ENCODE measurements around the gene PTPRT.

PTPRT gene

DNA sequence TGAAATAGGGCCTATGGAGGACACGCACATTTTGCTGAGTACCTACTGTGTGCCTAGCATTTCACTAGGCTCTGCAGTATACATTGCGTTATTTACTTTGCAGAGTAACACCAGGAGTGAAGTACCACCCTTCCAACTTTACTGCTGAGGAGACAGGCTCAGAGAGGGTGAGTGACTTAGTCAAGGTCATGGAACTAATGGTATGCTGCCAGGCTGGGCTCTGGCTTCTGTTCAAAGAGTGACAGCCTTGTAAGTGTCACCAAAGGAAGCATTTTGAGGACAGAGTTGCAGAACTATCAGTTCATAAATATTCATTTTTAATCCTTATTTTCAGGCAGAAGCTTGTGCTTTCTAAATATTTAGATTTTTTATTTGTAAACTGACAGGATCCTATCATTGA is 816.7 kb downstream of the PTPRT start:
- TF ChIP-seq CREB1 (IDR thresholded peaks at IDR 0.05; ENCODE audit: low read depth) = no peak
- TF ChIP-seq, protein P1, sequence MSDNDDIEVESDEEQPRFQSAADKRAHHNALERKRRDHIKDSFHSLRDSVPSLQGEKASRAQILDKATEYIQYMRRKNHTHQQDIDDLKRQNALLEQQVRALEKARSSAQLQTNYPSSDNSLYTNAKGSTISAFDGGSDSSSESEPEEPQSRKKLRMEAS (IDR thresholded peaks at IDR 0.05) = no peak
- no peak for TF ChIP-seq EP300 (IDR thresholded peaks at IDR 0.05; ENCODE audit: borderline replicate concordance)
- TF ChIP-seq, protein P2, sequence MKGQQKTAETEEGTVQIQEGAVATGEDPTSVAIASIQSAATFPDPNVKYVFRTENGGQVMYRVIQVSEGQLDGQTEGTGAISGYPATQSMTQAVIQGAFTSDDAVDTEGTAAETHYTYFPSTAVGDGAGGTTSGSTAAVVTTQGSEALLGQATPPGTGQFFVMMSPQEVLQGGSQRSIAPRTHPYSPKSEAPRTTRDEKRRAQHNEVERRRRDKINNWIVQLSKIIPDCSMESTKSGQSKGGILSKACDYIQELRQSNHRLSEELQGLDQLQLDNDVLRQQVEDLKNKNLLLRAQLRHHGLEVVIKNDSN (IDR thresholded peaks at IDR 0.05) = no peak
- TF ChIP-seq ZBTB7A (IDR thresholded peaks at IDR 0.05; ENCODE audit: low read depth) = no peak
- TF ChIP-seq RAD21 (IDR thresholded peaks at IDR 0.05; ENCODE audit: low read depth) = no peak
- no peak for TF ChIP-seq NFIC (IDR thresholded peaks at IDR 0.05)
- TF ChIP-seq TCF12 (IDR thresholded peaks at IDR 0.05; ENCODE audit: low read depth) = no peak
- no peak for TF ChIP-seq EGR1 (IDR thresholded peaks at IDR 0.05)
- TF ChIP-seq TEAD4 (IDR thresholded peaks at IDR 0.05) = no peak
- TF ChIP-seq FOXM1 (IDR thresholded peaks at IDR 0.05; ENCODE audit: borderline replicate concordance, low read depth) = no peak
- TF ChIP-seq, protein P3, sequence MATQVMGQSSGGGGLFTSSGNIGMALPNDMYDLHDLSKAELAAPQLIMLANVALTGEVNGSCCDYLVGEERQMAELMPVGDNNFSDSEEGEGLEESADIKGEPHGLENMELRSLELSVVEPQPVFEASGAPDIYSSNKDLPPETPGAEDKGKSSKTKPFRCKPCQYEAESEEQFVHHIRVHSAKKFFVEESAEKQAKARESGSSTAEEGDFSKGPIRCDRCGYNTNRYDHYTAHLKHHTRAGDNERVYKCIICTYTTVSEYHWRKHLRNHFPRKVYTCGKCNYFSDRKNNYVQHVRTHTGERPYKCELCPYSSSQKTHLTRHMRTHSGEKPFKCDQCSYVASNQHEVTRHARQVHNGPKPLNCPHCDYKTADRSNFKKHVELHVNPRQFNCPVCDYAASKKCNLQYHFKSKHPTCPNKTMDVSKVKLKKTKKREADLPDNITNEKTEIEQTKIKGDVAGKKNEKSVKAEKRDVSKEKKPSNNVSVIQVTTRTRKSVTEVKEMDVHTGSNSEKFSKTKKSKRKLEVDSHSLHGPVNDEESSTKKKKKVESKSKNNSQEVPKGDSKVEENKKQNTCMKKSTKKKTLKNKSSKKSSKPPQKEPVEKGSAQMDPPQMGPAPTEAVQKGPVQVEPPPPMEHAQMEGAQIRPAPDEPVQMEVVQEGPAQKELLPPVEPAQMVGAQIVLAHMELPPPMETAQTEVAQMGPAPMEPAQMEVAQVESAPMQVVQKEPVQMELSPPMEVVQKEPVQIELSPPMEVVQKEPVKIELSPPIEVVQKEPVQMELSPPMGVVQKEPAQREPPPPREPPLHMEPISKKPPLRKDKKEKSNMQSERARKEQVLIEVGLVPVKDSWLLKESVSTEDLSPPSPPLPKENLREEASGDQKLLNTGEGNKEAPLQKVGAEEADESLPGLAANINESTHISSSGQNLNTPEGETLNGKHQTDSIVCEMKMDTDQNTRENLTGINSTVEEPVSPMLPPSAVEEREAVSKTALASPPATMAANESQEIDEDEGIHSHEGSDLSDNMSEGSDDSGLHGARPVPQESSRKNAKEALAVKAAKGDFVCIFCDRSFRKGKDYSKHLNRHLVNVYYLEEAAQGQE (IDR thresholded peaks at IDR 0.05; ENCODE audit: low read depth) = no peak
- TF ChIP-seq CEBPB (IDR thresholded peaks at IDR 0.05) = no peak

DNA sequence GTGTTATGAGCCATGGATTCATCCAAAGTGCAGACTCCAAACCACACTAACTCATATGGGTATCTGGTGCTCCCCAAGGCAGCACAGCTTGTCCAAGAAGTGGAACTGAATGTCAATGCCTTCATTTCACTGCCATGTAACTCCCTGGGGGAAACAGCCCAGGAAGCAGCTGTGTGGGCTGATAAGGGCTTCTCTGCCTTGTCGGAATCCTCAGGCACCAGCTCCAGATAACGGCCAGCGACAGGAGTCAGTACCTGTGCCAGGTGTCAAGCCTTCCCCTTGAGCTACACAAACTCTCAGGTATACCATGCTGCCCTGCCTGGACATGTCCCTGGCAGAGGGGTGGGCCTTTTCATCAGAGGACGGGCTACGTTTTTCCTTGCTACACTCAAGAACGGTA is 819.6 kb downstream of the PTPRT start:
- TF ChIP-seq ZBTB7A (IDR thresholded peaks at IDR 0.05; ENCODE audit: low read depth) (no peak), TAF1 (IDR thresholded peaks at IDR 0.05; ENCODE audit: low read depth) (no peak), CREB1 (IDR thresholded peaks at IDR 0.05; ENCODE audit: low read depth) (no peak)

DNA sequence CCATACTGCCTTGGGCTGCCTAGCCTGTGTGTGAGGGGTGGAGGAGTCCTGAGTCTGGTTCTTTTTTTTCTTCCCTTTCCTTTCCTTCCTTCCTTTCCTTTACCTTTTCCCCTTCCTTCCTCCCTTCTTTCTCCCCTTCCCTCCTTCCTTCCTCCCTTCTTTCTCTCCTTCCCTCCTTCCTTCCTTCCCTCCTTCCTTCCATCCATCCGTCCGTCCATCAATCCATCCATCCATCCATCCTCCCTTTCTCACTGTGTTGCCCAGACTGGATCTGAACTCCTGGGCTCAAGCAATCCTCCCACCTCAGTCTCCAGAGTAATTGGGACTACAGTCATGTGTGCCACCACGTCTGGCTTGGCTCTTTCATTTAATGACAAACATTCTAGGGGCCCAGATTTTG is 820.8 kb downstream of the PTPRT start:
- TF ChIP-seq RAD21 (IDR thresholded peaks at IDR 0.05; ENCODE audit: low read depth) = no peak
- TF ChIP-seq, protein P2 (IDR thresholded peaks at IDR 0.05) = no peak
- no peak for TF ChIP-seq FOXM1 (IDR thresholded peaks at IDR 0.05; ENCODE audit: borderline replicate concordance, low read depth)
- TF ChIP-seq TCF12 (IDR thresholded peaks at IDR 0.05; ENCODE audit: low read depth) = no peak
- no peak for TF ChIP-seq EGR1 (IDR thresholded peaks at IDR 0.05)
- no peak for TF ChIP-seq ZBTB7A (IDR thresholded peaks at IDR 0.05; ENCODE audit: low read depth)

DNA sequence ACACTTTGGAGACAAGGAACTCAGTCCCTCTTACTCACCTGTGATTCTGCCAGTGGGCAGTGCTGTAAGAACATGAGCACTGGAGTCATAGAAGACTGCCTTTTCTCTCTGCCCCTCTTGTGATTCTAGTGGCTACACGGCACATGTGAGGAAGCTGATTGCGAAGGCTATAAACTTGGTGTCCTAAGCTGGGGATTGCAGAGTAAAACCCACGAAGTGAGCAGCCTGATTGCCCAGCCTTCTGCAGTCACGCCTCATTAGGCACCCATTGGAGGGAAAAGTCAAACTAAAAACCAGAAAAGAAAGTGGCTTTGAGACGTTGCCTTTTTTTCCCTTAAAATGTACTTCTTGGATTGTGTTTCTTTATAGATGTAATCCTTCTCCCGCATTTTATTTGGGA is 823.1 kb downstream of the PTPRT start:
- TF ChIP-seq YY1 (IDR thresholded peaks at IDR 0.05; ENCODE audit: low read depth) (no peak), RAD21 (IDR thresholded peaks at IDR 0.05; ENCODE audit: low read depth) (no peak), TCF12 (IDR thresholded peaks at IDR 0.05; ENCODE audit: low read depth) (no peak), EGR1 (IDR thresholded peaks at IDR 0.05) (no peak), NFIC (IDR thresholded peaks at IDR 0.05) (no peak), TAF1 (IDR thresholded peaks at IDR 0.05; ENCODE audit: low read depth) (no peak), TEAD4 (IDR thresholded peaks at IDR 0.05) (no peak), CREB1 (IDR thresholded peaks at IDR 0.05; ENCODE audit: low read depth) (no peak), ZBTB7A (IDR thresholded peaks at IDR 0.05; ENCODE audit: low read depth) (no peak), EP300 (IDR thresholded peaks at IDR 0.05; ENCODE audit: borderline replicate concordance) (no peak), FOXM1 (IDR thresholded peaks at IDR 0.05; ENCODE audit: borderline replicate concordance, low read depth) (no peak), CEBPB (IDR thresholded peaks at IDR 0.05) (no peak)
- TF ChIP-seq, protein P2 (IDR thresholded peaks at IDR 0.05) = no peak
- TF ChIP-seq, protein P3 (IDR thresholded peaks at IDR 0.05; ENCODE audit: low read depth) = no peak
- TF ChIP-seq, protein P1 (IDR thresholded peaks at IDR 0.05) = no peak

DNA sequence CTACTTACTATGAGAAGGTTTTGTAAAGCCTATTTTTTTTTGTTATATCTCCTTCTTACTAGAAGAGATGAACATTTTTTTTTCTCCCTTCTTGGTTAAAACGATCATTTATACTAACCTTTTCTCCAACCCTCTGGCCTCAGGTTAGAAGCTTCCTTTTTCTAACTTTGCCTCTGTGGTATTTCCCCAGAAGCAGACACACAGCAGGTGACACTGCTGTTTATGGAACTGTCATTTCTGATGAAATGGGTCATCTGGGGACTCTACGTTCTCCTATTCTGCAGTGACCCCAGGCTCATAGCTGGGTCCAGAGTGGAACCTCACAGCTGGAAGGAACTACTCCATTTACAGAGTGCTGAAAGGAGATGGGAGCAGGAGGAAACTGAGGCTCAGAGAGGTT is 825.3 kb downstream of the PTPRT start:
- TF ChIP-seq RAD21 (IDR thresholded peaks at IDR 0.05; ENCODE audit: low read depth) (no peak), CEBPB (IDR thresholded peaks at IDR 0.05) (no peak), TEAD4 (IDR thresholded peaks at IDR 0.05) (no peak), TAF1 (IDR thresholded peaks at IDR 0.05; ENCODE audit: low read depth) (no peak), TCF12 (IDR thresholded peaks at IDR 0.05; ENCODE audit: low read depth) (no peak), FOXM1 (IDR thresholded peaks at IDR 0.05; ENCODE audit: borderline replicate concordance, low read depth) (no peak), EGR1 (IDR thresholded peaks at IDR 0.05) (no peak), CREB1 (IDR thresholded peaks at IDR 0.05; ENCODE audit: low read depth) (no peak), NFIC (IDR thresholded peaks at IDR 0.05) (no peak), ZBTB7A (IDR thresholded peaks at IDR 0.05; ENCODE audit: low read depth) (no peak), EP300 (IDR thresholded peaks at IDR 0.05; ENCODE audit: borderline replicate concordance) (no peak)
- TF ChIP-seq, protein P3 (IDR thresholded peaks at IDR 0.05; ENCODE audit: low read depth) = no peak
- TF ChIP-seq, protein P2 (IDR thresholded peaks at IDR 0.05) = no peak

Measured in Ishikawa (cell line).